HG02970 (cell line): ENCODE measurements around the gene PRPF6.

Experiments
- ATAC-seq: cut with Tn5 transposase; IDR thresholded peaks from one replicate; pipeline ENCODE4 v1.9.1; 2021; ENCODE audit warnings: mild to moderate bottlenecking, moderate library complexity, moderate number of reproducible peaks; ENCODE audit not compliant: unreplicated experiment, low FRiP score

The PRPF6 gene

GRCh38 chr20:63944078-63944941 is 36.6 kb upstream of the PRPF6 start:
- ATAC-seq, result no peak

DNA sequence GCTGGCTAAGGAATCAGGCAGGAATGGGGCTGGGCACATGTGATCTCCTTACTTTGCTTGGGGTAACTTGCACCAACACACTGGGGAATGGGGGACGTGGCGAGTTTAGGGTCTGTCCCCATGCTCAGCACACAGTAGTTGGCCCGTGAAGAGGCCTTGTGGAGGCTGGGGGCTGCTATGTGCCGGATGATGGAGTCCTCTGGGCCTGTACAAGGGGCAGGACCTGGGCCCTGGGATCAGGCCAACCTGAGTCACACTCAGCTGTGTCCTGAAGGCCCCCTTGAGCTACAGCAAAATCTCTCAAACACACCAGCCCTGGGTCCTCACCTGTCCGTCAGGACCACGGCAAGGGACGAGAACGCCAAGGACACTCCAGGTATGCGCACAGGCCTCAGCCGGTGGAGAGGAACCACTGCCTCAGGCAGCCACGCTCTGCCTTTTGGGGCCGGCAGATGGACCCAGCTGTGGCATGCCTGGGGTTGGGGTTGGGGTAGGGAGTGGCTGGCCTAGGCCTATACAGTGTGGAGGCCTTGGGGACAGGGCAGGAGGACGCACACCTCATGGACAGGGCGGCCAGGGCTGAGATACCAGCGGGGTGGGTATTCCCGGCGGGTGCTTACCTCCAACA is 35.8 kb upstream of the PRPF6 start:
- ATAC-seq, result no peak

DNA sequence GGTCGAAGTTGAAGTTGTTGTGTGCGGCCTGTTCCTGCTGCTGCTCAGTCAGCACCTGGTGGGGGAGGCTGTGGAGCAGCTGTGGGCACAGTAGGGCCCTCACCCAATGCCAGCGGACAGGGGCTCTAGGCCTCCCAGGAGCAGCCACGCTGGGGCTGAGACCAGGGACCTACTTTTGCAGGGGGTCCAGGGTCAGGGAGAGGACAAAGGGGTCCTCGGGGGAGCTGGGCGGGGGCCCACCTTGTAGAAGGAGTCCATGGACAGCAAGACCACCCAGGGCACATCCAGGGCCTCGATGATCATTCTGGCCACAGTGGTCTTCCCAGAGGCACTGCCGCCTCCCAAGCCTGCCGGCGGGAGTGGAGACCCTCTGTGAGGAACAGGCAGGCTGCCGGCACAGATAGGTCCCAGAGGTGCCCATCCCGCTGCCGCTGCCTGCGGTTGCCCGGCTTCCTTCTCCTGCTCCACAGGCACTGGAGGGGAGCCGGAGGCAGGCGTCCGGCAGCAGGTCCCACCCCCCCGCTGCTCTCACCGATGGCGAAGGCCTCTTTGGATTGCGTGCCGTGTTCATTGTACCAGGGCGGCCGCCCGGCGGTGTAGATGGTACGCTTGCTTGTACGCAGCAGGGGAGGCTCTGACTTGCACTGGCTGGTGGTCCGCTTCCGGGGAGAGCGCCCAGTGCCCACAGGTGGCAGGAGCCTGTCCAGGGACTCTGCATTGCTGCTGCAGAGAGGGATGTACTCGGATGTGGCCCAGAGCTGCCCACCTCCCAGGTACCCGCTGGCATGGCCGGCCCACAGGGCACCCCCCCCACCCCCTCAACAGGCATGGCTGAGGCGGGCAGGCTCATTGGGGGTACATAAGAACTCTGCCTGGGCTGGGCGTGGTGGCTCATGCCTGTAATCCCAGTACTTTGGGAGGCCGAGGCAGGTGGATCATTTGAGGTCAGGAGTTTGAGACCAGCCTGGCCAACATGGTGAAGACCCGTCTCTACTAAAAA is 34.7 kb upstream of the PRPF6 start:
- ATAC-seq, result no peak

DNA sequence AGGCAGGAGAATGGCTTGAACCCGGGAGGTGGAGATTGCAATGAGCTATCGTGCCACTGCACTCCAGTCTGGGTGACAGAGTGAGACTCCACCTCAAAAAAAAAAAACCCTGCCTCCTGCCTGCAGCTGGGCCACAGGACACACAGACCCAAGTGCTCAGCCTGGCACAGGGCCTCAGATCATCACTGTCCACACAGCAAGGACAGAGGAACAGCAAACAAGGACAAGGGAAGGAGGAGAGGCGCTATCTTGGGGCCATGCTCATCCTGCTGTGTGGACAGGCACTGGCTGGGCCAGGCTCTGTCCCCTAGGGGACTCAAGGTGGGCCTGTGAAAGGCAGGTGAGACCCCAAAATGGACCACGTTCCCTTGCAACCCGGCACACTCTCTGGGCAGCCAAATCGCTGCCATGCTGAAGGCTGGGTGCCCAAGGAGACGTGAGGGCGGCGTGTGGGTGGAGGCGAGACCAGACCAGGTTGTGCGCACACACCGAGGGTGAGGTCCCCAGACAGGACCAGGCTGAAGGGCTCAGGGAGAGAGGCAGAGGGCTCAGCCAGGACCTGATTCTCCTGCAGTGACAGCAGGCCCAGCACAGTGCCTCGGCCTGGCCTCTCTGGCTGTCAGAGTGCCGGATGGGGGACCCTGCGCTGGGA is 33.8 kb upstream of the PRPF6 start:
- ATAC-seq, result no peak

GRCh38 chr20:63947638-63948456 is 33.1 kb upstream of the PRPF6 start:
- no peak for ATAC-seq

DNA sequence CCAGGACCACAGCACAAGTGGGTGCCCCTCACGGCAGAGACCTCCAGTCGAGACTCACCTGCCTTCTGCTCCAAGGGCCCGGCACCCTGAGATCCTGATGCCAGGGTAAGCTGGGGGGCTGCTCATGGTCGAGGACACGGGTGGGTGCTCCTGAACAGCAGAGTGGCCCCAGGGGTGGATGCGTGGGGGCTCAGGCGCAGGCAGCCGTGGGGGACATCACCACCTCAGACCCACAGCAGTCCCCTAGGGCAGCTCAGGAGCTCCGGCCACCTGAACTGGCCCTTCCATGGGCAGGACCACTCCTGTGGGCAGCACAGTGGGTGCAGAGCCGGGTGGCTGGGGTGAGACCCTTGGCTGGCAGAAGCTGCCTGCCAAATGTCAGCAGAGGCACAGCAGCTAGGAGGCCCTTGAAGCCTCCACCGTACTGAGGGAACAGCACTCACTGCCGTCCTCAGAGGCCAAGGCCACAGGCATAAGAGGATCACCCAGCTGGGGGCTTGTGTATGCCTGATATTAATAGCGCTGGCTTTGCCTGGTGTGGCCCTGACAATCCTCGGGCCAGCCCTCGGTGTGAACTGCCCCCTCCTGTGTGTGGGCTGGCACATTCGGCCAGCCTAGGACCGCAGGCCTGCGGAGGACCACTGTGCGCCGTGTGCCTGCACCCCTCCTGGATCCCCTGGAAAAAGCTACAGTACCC is 30.1 kb upstream of the PRPF6 start:
- no peak for ATAC-seq

- ATAC-seq, result no peak
Observed at GRCh38 chr20:63951398-63952209, 29.3 kb upstream of the PRPF6 start.

DNA sequence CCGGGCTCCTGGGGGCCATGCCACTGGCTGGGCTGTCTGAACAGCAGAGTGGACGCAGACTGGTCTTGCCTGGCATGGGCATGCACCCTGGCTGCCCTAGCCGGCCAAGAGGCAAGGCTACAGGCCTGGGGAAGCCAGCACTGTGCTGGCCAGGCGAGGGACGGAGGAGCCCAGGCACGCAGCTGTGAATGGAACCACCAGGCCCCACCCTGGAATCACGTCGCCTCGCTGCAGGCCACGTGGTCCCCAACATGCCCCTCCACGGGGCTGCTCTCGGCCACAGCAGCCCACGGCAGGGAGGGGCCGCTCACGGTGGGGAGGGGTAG is 28.8 kb upstream of the PRPF6 start:
- ATAC-seq, result no peak

DNA sequence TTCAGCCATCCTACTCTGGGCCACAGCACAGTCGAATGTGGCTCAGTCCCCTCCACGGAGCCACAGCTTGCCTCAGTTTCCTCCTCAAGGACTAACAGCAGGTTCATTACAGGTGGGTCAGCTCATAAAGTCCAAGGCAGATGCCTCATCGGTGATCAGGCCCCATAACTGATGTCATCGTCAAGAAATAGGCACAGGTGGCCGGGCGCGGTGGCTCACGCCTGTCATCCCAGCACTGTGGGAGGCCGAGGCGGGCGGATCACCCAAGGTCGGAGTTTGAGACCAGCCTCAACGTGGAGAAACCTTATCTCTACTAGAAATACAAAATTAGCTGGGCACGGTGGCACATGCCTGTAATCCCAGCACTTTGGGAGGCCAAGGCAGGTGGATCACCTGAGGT is 28.2 kb upstream of the PRPF6 start:
- ATAC-seq, result no peak

DNA sequence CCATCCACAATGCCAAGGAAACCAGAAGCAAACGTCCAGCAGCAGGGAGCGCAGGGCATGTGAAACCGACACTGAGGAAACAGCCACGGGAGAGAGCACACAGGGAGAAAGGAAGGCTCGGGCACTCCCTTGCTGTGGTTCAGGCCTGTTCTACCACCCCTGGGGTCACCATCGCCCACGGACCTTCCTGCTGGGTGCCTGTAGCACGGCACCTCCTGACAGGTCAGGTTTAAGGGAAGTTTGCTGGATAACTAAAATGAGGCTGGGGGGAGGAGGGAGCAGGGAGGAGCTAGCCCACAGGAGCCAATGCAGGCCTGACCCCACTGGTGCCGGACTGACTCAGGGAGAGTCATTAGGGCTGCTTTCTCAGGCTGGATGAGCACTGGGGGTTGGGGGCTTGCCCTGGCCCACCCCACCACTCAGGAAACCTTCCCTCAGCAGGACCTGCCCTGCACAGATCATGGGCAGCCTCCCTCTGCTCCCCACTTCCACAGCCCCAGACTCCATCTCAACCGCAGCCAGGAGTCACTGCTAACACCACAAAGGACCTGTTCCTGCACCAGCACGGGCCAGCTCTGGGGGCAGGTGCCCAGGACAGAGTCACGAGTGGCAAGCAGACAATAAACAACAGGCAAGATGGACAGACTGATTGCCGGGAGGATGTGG is 27.0 kb upstream of the PRPF6 start:
- no peak for ATAC-seq

DNA sequence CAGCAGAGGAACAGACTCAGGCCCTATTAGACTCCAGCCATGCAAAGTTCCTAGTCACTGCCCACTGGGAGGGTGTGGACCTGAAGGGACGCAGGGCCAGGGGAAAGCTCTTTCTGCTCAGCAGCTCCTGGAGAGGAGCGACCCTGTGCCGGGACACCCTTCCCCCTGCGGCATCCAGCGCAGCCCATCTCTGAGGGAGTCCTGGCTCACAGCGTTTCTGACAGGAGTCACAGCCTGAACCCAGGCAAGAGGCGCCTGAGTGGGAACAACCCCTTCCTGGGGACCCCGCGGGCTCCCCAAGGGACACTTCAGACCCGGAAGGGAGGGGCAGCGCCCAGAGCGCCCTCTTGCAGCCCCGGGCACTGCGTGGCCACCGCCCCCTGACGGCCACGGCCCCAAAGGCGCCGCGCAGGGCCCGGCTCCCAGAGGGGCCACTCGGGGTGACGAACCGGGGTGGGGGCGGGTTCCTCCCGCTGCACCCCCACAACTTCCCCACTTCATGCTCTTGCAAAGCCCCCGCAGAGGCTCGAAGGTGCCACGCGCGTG is 25.6 kb upstream of the PRPF6 start:
- peak; percentile 13 for ATAC-seq

DNA sequence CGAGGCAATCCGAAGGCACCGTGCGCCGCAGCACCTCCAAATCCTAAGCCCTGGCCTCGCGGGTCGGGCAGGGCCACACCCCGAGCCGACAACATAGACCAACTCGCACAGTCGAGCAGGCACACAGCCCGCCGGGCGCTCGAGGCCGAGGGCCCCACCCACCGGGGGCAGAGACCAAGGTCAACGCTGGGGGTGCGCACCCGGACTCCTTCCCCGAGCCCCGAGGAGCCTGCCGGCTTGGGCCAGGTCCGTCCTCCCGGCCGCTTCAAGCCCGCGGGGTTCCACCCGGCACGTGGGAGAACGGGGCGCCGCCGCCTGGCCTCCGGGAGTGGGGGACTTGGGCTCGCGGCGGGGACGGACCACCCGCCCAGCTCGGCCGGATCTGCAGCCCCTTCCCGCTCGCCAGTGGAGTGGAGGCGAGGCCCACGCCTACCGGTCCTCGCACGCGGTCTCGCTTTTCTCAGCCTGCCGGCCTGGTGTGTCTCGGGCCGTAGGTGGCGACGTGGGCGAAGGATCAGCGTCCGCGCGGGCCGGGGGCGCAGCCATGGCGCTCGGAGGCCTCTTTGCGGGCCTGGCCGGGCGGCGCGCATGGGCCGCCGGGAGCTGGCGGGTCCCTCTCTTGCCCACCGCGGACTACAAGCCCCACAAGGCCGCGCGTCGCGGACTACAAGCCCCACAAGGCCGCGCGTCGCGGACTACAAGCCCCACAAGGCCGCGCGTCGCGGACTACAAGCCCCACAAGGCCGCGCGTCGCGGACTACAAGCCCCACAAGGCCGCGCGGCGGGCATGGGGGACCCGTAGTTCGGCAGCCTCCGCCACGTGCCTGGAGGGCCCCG is 24.9 kb upstream of the PRPF6 start, which contains the start of gene UCKL1:
UCKL1 (minus strand) TSS at position 590 of the 837 bp plus-strand sequence; CDS start at position 546, 44 bp downstream.
- peak; percentile 65 for ATAC-seq

GRCh38 chr20:63956664-63957003 is 24.3 kb upstream of the PRPF6 start:
- ATAC-seq, result peak; percentile 15

DNA sequence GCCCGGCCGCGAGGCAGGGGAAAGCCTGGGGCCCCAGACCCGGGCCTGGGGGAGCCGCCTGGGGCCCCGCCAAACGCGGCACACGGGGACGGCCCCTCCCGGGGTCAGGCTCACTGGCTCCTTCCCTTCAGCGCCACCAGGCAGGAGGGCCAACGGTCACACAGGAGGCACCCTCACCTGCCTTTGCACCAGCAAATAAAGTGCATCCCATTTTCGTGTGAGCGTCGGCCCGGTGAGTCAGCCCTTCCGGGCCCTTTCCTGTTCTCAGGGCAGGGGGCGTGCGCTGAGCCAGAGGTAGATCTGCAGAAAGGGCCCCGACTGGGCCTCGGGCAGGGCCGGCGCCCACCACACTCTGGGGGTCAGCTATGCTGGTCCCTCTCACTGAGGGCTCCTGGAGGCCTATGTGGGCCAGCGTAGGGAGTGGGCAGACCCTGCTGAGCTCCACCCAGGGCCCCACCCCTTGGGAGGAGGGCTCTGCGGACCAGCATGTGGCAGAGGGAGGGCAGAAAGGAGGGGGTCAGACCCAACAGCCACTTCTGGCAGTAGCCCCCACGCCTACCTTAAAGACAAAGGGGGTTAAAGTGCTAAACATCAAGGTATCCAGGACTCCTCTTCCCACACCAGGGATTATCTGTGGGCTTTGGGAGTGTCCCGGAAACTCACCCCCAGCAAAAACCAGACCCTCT is 23.8 kb upstream of the PRPF6 start:
- ATAC-seq, result peak; percentile 10

DNA sequence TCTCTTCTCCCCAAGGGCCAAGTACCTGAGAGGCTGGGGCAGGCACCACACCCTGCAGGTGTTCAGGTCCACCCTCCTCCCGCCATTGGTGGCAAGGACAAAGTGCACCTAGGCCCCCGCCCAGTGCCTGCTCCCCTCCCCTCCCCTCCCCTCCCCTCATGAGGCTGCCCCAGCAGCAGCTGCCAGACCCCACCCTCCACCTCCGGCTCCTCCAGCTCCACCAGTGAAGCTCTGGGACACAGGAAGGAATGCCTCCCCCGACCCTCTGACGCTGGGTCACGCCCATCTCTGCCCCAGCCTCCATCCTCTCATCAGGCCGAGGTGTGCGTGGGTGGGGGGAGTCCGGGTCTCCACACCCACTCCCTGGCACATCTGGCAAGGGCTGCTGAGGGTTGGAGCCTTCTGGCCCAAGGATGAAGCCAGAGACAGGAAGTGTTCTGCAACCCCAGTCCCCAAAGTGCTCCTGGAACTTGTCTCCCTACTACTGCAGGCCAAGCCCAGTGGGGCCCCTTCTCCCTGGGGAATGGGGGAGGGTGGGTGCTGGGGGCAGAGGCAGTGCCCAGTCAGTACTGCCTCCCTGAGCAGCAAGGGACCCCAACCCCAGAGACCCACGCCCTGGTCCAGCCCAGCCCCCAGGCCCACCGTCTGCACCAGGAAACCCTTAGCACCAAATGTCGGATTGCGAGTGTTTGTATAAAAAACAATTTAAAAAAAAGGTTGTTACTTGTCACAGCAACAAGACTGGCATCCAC is 23.1 kb upstream of the PRPF6 start:
- ATAC-seq, result no peak
